ENCODE measurements around the gene DUS1L. TPM values are rescaled to one million over a fixed set of nuclear protein-coding genes. Genes with fewer than 3 reads are reported as not detected.
A peak's percentile ranks its signal among the peaks of the same experiment; 100 is the strongest.

Gene DUS1L
- polyA plus RNA-seq, 1 donor = 90.4 TPM

DNA sequence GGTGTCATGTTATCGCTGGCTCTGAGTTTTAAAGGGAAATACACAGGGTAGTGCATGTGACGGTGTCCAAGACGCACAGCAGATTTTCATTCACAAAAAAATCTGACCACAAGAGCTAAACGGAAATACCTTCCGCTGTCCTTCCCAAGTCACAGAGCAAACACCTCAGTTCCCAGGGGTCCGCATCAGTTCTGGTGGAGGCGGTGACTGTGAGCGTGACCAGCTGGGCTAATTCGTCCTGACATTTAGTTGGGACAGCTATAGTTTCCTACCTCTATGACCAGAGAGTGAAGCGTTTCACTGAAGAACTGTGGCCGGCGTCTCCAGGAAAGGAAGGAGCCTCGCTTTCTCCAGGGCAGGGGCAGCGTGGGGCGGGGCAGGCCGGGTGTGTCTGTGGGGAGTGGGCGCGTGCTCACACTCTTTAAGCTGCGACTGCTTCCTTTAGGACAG is 42.9 kb upstream of the DUS1L start:
- no peaks in the 10 kb centered on the region for H3K27me3 ChIP-seq (ENCODE audit: control insufficient read depth, insufficient read depth, low read length)
- no CpG with 5 or more reads among the region's 19 CpGs for WGBS (ENCODE audit: insufficient coverage, low lambda C conversion rate)
- H3K4me1 ChIP-seq (ENCODE audit: control insufficient read depth, insufficient read depth, low read length) = peaks cover 29% of the 10 kb centered on the region
- H3K4me3 ChIP-seq (ENCODE audit: low read length) = no peak overlapping the region
- H3K27ac ChIP-seq (ENCODE audit: low read length) = no peak overlapping the region
- DNase-seq = no peak
- H3K9me3 ChIP-seq (ENCODE audit: control insufficient read depth, low read depth, low read length) = no peaks in the 10 kb centered on the region
- H3K36me3 ChIP-seq (ENCODE audit: control insufficient read depth, insufficient read depth, low read length) = peaks cover 16% of the 10 kb centered on the region

DNA sequence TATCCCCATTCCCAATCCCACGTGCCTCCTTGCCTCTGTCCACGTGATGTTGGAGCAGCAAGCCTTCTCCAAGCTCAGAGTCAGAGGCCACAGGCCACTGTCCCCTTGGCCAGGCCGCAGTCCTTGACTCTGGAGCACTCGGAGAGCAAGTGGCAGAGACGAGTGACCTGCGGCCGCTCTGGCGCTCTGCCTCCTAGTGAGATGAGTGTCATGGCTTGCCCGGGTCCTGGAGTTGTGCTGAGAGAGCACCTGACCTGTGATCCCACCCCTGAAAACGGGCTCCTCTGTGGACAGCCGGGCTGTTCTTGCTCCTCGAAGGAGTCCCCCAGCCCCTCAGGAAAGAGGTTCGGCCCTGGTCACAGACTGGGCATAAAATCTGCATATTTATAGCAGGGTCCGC is 42.4 kb upstream of the DUS1L start:
- no CpG with 5 or more reads among the region's 14 CpGs for WGBS (ENCODE audit: insufficient coverage, low lambda C conversion rate)
- Histone ChIP-seq H3K4me3 (ENCODE audit: low read length) (no peak overlapping the region), H3K9me3 (ENCODE audit: control insufficient read depth, low read depth, low read length) (no peaks in the 10 kb centered on the region), H3K36me3 (ENCODE audit: control insufficient read depth, insufficient read depth, low read length) (peaks cover 11% of the 10 kb centered on the region), H3K4me1 (ENCODE audit: control insufficient read depth, insufficient read depth, low read length) (peaks cover 31% of the 10 kb centered on the region), H3K27me3 (ENCODE audit: control insufficient read depth, insufficient read depth, low read length) (no peaks in the 10 kb centered on the region), H3K27ac (ENCODE audit: low read length) (no peak overlapping the region)
- no peak for DNase-seq

DNA sequence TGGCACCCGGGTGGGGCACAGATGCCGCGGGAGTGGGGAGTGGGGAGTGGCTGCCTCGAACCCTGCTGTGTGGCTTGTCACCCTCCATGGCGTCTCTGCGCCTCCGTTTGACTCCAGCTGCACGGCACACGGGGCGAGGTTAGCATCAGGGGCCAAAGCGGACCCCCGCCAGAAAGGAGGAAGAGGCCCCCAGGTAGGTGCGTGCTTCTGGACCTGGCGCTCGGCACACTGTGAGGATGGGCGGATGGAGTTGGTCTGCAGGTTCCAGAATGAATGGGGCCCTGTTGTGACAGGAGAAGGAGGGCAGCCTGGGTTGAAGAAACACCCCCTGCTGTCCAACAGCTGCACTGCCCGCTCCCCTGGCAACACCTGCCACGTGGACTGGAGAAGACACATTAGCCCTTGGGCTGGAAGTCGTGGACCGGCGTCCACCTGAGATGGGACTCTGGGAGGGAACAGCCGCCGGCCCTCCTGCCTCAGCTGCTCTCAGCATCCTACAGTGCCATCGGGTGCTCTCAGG is 41.8 kb upstream of the DUS1L start:
- Histone ChIP-seq H3K36me3 (ENCODE audit: control insufficient read depth, insufficient read depth, low read length) (peaks cover 7% of the 10 kb centered on the region), H3K27me3 (ENCODE audit: control insufficient read depth, insufficient read depth, low read length) (no peaks in the 10 kb centered on the region), H3K4me3 (ENCODE audit: low read length) (no peak overlapping the region), H3K27ac (ENCODE audit: low read length) (no peak overlapping the region), H3K9me3 (ENCODE audit: control insufficient read depth, low read depth, low read length) (no peaks in the 10 kb centered on the region), H3K4me1 (ENCODE audit: control insufficient read depth, insufficient read depth, low read length) (peaks cover 31% of the 10 kb centered on the region)
- WGBS (ENCODE audit: insufficient coverage, low lambda C conversion rate) = no CpG with 5 or more reads among the region's 24 CpGs
- DNase-seq = no peak

GRCh38 chr17:82106688-82107305 is 41.2 kb upstream of the DUS1L start:
- WGBS (ENCODE audit: insufficient coverage, low lambda C conversion rate) = no CpG with 5 or more reads among the region's 9 CpGs
- no peaks in the 10 kb centered on the region for H3K9me3 ChIP-seq (ENCODE audit: control insufficient read depth, low read depth, low read length)
- H3K27me3 ChIP-seq (ENCODE audit: control insufficient read depth, insufficient read depth, low read length) = no peaks in the 10 kb centered on the region
- peaks cover 6% of the 10 kb centered on the region for H3K36me3 ChIP-seq (ENCODE audit: control insufficient read depth, insufficient read depth, low read length)
- peaks cover 35% of the 10 kb centered on the region for H3K4me1 ChIP-seq (ENCODE audit: control insufficient read depth, insufficient read depth, low read length)
- peak overlapping the region; percentile 27 for H3K4me3 ChIP-seq (ENCODE audit: low read length)
- DNase-seq = no peak
- peak overlapping the region; percentile 62 for H3K27ac ChIP-seq (ENCODE audit: low read length)

DNA sequence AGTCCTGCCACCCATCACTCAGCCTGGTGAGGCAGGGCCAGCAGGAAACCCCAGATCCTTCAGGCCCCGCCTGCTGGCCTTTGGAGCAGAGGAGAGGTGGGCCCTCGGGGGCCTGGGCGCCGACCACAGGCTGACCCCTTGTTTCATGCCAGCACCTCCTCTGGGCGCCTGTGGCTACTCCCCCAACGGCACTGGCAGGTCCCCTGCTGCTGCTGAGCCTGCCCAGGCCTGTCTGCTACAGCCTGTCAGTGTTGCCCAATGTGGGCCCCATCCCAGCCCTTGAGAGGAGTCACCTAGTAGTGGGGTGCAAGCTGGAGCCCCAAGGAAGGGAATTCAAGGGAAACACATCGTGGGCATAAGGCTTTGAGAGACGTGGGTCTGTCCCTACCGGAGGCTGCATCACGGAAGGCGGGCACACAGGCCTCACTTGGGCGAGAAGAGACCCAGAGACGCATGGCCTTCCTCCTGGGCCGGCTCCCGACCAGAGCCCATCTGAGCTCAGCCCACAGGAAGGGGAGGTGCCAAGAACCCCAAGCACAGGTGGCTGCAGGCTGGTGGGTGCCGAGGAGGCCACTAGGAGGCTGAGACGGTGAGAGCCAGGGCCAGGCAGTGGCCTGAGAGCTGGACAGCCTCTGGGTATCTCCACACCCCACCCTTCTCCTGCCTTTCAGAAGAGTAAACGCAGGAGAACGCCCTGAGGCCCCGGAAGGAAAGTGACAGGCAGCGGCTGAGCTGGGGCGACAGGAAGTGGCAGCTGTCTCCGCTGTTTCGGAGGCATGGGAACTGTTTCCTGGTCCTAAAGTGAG is 40.5 kb upstream of the DUS1L start:
- DNase-seq = peak; percentile 54 to 80
- Histone ChIP-seq H3K9me3 (ENCODE audit: control insufficient read depth, low read depth, low read length) (no peaks in the 10 kb centered on the region), H3K27ac (ENCODE audit: low read length) (peak overlapping the region; percentile 62), H3K4me1 (ENCODE audit: control insufficient read depth, insufficient read depth, low read length) (peaks cover 43% of the 10 kb centered on the region), H3K4me3 (ENCODE audit: low read length) (peak overlapping the region; percentile 27), H3K27me3 (ENCODE audit: control insufficient read depth, insufficient read depth, low read length) (no peaks in the 10 kb centered on the region), H3K36me3 (ENCODE audit: control insufficient read depth, insufficient read depth, low read length) (peaks cover 7% of the 10 kb centered on the region)
- WGBS (ENCODE audit: insufficient coverage, low lambda C conversion rate) = no CpG with 5 or more reads among the region's 24 CpGs

DNA sequence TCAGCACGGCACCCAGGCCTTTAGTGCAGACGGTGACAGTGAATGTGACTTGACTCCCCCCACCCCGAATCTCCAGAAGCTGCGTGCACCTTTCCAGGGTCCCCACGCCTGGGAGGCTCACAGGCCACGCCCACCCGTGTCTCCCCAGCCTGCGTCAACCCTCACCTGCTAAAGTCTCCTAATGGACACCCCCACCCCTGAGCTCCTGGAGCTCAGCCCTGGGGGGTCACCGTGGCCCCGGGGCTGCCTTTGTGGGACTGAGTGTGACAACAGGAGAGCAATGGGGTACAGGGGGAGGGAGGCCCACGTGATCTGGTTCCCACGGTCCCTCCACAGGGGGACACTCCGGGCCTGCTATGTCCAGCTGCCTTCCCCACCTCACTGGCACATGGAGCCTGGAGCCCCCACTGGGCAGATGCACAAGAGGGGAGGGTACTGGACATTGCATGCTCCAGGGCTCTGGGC is 39.8 kb upstream of the DUS1L start:
- Histone ChIP-seq H3K27ac (ENCODE audit: low read length) (peak overlapping the region; percentile 62), H3K4me1 (ENCODE audit: control insufficient read depth, insufficient read depth, low read length) (peaks cover 46% of the 10 kb centered on the region), H3K4me3 (ENCODE audit: low read length) (no peak overlapping the region), H3K27me3 (ENCODE audit: control insufficient read depth, insufficient read depth, low read length) (no peaks in the 10 kb centered on the region), H3K36me3 (ENCODE audit: control insufficient read depth, insufficient read depth, low read length) (peaks cover 9% of the 10 kb centered on the region), H3K9me3 (ENCODE audit: control insufficient read depth, low read depth, low read length) (no peaks in the 10 kb centered on the region)
- DNase-seq = no peak
- no CpG with 5 or more reads among the region's 13 CpGs for WGBS (ENCODE audit: insufficient coverage, low lambda C conversion rate)

DNA sequence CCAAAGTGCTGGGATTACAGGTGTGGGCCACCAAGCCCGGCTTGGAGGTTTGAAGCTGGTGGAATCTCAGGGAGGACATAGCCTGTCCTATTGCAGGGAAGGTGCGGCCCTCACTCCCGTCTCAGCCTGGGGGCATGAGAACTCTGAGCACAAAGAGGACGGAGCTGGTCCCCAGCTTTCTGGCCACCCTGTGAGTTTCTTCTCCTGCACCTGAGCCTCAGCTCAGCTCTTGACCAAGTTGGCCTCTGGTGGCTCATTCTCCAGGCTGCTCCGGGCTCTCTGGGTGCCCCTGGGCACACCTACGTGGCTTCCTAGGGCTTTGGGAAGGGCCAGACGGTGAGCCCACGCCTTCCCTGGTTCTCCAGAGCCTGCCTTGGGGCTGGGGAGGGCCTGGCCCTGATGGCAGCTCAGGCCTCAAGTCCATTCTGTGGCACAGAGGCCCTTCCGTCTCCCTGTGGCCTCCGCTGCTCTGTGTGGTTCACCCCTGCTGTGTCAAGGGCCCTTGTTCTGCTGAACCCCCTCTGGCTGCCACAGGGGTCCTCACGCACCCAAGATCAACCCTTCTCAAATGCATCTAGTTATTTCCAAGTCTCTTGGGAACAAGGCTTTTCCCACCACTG is 39.3 kb upstream of the DUS1L start:
- H3K4me1 ChIP-seq (ENCODE audit: control insufficient read depth, insufficient read depth, low read length) = peaks cover 46% of the 10 kb centered on the region
- H3K27ac ChIP-seq (ENCODE audit: low read length) = no peak overlapping the region
- H3K9me3 ChIP-seq (ENCODE audit: control insufficient read depth, low read depth, low read length) = no peaks in the 10 kb centered on the region
- H3K36me3 ChIP-seq (ENCODE audit: control insufficient read depth, insufficient read depth, low read length) = peaks cover 9% of the 10 kb centered on the region
- no peaks in the 10 kb centered on the region for H3K27me3 ChIP-seq (ENCODE audit: control insufficient read depth, insufficient read depth, low read length)
- no peak for DNase-seq
- no CpG with 5 or more reads among the region's 11 CpGs for WGBS (ENCODE audit: insufficient coverage, low lambda C conversion rate)
- H3K4me3 ChIP-seq (ENCODE audit: low read length) = no peak overlapping the region

- Histone ChIP-seq H3K4me1 (ENCODE audit: control insufficient read depth, insufficient read depth, low read length) (peaks cover 54% of the 10 kb centered on the region), H3K27me3 (ENCODE audit: control insufficient read depth, insufficient read depth, low read length) (no peaks in the 10 kb centered on the region), H3K36me3 (ENCODE audit: control insufficient read depth, insufficient read depth, low read length) (peaks cover 9% of the 10 kb centered on the region), H3K27ac (ENCODE audit: low read length) (no peak overlapping the region), H3K9me3 (ENCODE audit: control insufficient read depth, low read depth, low read length) (peaks cover 4% of the 10 kb centered on the region), H3K4me3 (ENCODE audit: low read length) (no peak overlapping the region)
- WGBS (ENCODE audit: insufficient coverage, low lambda C conversion rate) = no CpG with 5 or more reads among the region's 24 CpGs
- peak in 1 of 2 donors; percentile 46 for DNase-seq
These were observed 38.2 kb upstream of the DUS1L start for GRCh38 chr17:82103553-82104451.

DNA sequence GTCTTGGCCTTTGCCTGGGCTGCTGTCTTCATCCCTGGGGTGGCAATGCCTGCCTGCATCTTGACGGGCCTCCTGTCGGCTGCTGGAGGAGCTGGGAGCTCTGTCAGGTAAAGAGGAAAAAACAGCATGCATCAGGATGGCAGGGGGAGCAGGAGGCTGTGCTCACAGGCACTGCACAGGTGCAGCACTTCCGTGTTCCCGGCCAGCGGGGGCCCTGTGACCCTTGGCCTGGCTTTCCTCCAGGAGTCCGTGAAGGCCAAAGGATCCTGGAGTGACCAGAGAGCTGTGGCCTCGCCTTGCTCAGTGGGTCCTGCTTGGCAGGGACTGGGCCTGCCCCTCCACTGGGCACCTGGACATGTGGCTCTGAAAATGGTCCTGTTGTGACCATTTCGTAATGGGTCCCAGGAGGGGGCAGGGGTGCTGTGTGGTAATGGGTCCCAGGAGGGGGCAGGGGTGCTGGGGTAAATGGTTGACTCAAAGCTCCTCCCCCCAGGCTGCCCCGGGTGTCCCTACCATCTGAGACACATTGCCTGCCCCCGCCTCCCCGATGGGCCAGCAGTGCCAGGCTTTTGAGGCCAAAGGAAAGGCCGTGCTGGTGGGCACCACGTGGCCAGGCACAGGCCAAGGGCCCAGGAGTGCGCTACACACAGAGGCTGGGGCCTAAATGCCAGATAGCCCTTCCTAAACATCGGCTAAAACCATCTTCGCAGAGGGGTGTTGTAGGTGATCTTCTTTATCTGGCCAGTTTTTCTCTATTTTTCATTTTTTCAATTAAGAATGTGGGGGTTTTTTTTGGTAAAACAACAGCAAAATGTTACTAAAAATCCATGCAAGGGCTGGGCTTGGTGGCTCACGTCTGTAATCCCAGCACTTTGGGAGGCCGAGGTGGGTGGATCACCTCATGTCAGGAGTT is 36.4 kb upstream of the DUS1L start:
- peaks cover 52% of the 10 kb centered on the region for H3K4me1 ChIP-seq (ENCODE audit: control insufficient read depth, insufficient read depth, low read length)
- H3K36me3 ChIP-seq (ENCODE audit: control insufficient read depth, insufficient read depth, low read length) = peaks cover 4% of the 10 kb centered on the region
- no CpG with 5 or more reads among the region's 18 CpGs for WGBS (ENCODE audit: insufficient coverage, low lambda C conversion rate)
- no peak for DNase-seq
- H3K27ac ChIP-seq (ENCODE audit: low read length) = no peak overlapping the region
- H3K9me3 ChIP-seq (ENCODE audit: control insufficient read depth, low read depth, low read length) = peaks cover 4% of the 10 kb centered on the region
- H3K4me3 ChIP-seq (ENCODE audit: low read length) = no peak overlapping the region
- no peaks in the 10 kb centered on the region for H3K27me3 ChIP-seq (ENCODE audit: control insufficient read depth, insufficient read depth, low read length)

Measured in large intestine (tissue), 3 donors.